Naive thymus-derived CD4-positive, alpha-beta T cell (primary cell): ENCODE data around the gene NAV2. TPM values are rescaled to one million over a fixed set of nuclear protein-coding genes. Genes with fewer than 3 reads are reported as not detected.
A peak's percentile ranks its signal among the peaks of the same experiment; 100 is the strongest.

Source experiments
- ATAC-seq: fragments of 150-1000 bp; cut with Tn5 transposase; 2 replicates; pipeline ENCODE4 v1.10.0; 2021; ENCODE audit warnings: mild to moderate bottlenecking, moderate library complexity
- CTCF ChIA-PET: fragments of 350-600 bp; sonication (Branson Sonifier 250); formaldehyde crosslinking; loops from one replicate; lab custom pipeline; 2021; ENCODE audit warnings: antibody characterized with exemption; lab: Charles Lee
- POLR2A ChIA-PET: fragments of 350-600 bp; sonication (Branson Sonifier 250); formaldehyde crosslinking; loops from one replicate; lab custom pipeline; 2021; ENCODE audit warnings: antibody characterized with exemption, inconsistent platforms; lab: Charles Lee
- DNase-seq, 9 donors: peaks; one replicate each; pipeline versions ENCODE4 v3.0.0 to v3.0.0-alpha.2; 2020 to 2022; ENCODE audit warnings: mixed read lengths in 1 of 9
- H3K27ac ChIP-seq: one replicate; pipeline ENCODE4 v1.7.0; 2013; ENCODE audit warnings: mild to moderate bottlenecking, low read depth, low read length, moderate library complexity
- H3K27me3 ChIP-seq, 2 donors: one replicate each; pipeline ENCODE4 v1.7.0; 2013; ENCODE audit warnings: low read length in 2 of 2, mild to moderate bottlenecking in 2 of 2, moderate library complexity in 2 of 2; ENCODE audit not compliant: control insufficient read depth in 2 of 2, insufficient read depth in 2 of 2
- H3K36me3 ChIP-seq, 3 experiments: 1 replicate in 2 of 3; 2 replicates in 1 of 3; pipeline ENCODE4 v1.7.0; 2013; ENCODE audit warnings: low read length in 3 of 3, mild to moderate bottlenecking in 3 of 3, moderate library complexity in 1 of 3; ENCODE audit not compliant: insufficient read depth in 3 of 3, control insufficient read depth in 2 of 3
- H3K4me1 ChIP-seq, 2 donors: one replicate each; pipeline ENCODE4 v1.7.0; 2013; ENCODE audit warnings: low read length in 2 of 2, mild to moderate bottlenecking in 2 of 2, moderate library complexity in 1 of 2; ENCODE audit not compliant: control insufficient read depth in 2 of 2, insufficient read depth in 2 of 2
- H3K4me3 ChIP-seq: 2 replicates; pipeline ENCODE4 v1.7.0; 2013; ENCODE audit warnings: mild to moderate bottlenecking, low read length
- H3K9me3 ChIP-seq, 3 experiments: 1 replicate in 2 of 3; 2 replicates in 1 of 3; pipeline ENCODE4 v1.7.0; 2013; ENCODE audit warnings: low read length in 3 of 3; ENCODE audit not compliant: control insufficient read depth in 2 of 3
- H3K27ac Mint-ChIP-seq, 9 donors: one replicate each; pipeline ENCODE4 v1.8.0; 2020 to 2022; ENCODE audit warnings: mixed read lengths in 9 of 9, mild to moderate bottlenecking in 8 of 9, moderate library complexity in 5 of 9, inconsistent platforms in 2 of 9
- H3K27me3 Mint-ChIP-seq, 5 donors: one replicate each; pipeline ENCODE4 v1.8.0; 2021 to 2022; ENCODE audit warnings: mixed read lengths in 5 of 5, mild to moderate bottlenecking in 1 of 5
- H3K36me3 Mint-ChIP-seq, 5 donors: one replicate each; pipeline ENCODE4 v1.8.0; 2020 to 2022; ENCODE audit warnings: mixed read lengths in 5 of 5, mild to moderate bottlenecking in 3 of 5, inconsistent platforms in 1 of 5
- H3K4me1 Mint-ChIP-seq, 7 donors: one replicate each; pipeline ENCODE4 v1.8.0; 2020 to 2022; ENCODE audit warnings: mixed read lengths in 7 of 7, mild to moderate bottlenecking in 3 of 7, inconsistent platforms in 1 of 7
- H3K4me3 Mint-ChIP-seq, 10 donors: one replicate each; pipeline ENCODE4 v1.8.0; 2020 to 2022; ENCODE audit warnings: mild to moderate bottlenecking in 10 of 10, mixed read lengths in 10 of 10, moderate library complexity in 6 of 10, inconsistent platforms in 2 of 10
- H3K9me3 Mint-ChIP-seq, 11 donors: one replicate each; pipeline ENCODE4 v1.8.0; 2020 to 2022; ENCODE audit warnings: mixed read lengths in 11 of 11, mild to moderate bottlenecking in 4 of 11, inconsistent platforms in 1 of 11, moderate library complexity in 1 of 11
- intact Hi-C, 2 donors: fragments of 100-400 bp; cut with micrococcal nuclease; formaldehyde crosslinking; loops; one replicate each; pipeline ENCODE4 v1.15.1; 2023
- polyA plus RNA-seq, 2 donors: library from polyadenylated mRNA; unstranded; fragments of 300-500 nt; fragmentation: Illumina TruSeq; gene quantifications; one replicate each; pipeline ENCODE4 v1.2.3, GENCODE V29; 2021
- total RNA-seq, 6 experiments: library from RNA in 5 of 6; stranded (reverse) in 5 of 6; gene quantifications; 1 replicate in 5 of 6; 2 replicates in 1 of 6; pipeline ENCODE4 v1.2.3 and lab custom pipeline; 2021 to 2026

The NAV2 gene
- total and polyA plus RNA-seq, 7 experiments from 2014 or later, result 0.24 to 2.2 (median 0.48) TPM; not detected in 2

GRCh38 chr11:20110908-20111669, 398.5 kb downstream of the NAV2 start:
- Mint-ChIP-seq H3K27ac (peak overlapping the region in 1 of 9 donors; percentile 23), H3K27me3 (peaks cover 0 to 20% (median 10%) of the 10 kb centered on the region in 5 donors), H3K4me3 (no peak overlapping the region), H3K36me3 (no peaks in the 10 kb centered on the region), H3K9me3 (no peaks in the 10 kb centered on the region), H3K4me1 (peaks cover 0 to 6% (median 0%) of the 10 kb centered on the region in 7 donors)
- H3K4me1 ChIP-seq, result no peaks in the 10 kb centered on the region
- CTCF ChIA-PET, result no interaction called here
- H3K27me3 ChIP-seq, result no peaks in the 10 kb centered on the region
- H3K4me3 ChIP-seq, result no peak overlapping the region
- H3K36me3 ChIP-seq, result no peaks in the 10 kb centered on the region
- POLR2A ChIA-PET, result no interaction called here
- no peaks in the 10 kb centered on the region for H3K9me3 ChIP-seq
- peak in 5 of 9 donors; percentile 9 to 29 (median 21) for DNase-seq
- ATAC-seq, result peak; percentile 77
- H3K27ac ChIP-seq, result no peak overlapping the region
- intact Hi-C loops, result loop anchor here (1.0 kb wide), 1 partner anchor 160 kb away; no protein-coding TSS in a partner anchor

GRCh38 chr11:20111871-20112270, 399.2 kb downstream of the NAV2 start:
- Histone ChIP-seq H3K36me3 (no peaks in the 10 kb centered on the region), H3K9me3 (no peaks in the 10 kb centered on the region), H3K27ac (no peak overlapping the region), H3K27me3 (no peaks in the 10 kb centered on the region), H3K4me1 (no peaks in the 10 kb centered on the region), H3K4me3 (no peak overlapping the region)
- peaks cover 0 to 20% (median 10%) of the 10 kb centered on the region in 5 donors for H3K27me3 Mint-ChIP-seq
- DNase-seq (no peak), ATAC-seq (no peak)
- POLR2A ChIA-PET, result no interaction called here
- H3K27ac Mint-ChIP-seq, result no peak overlapping the region
- no peaks in the 10 kb centered on the region for H3K9me3 Mint-ChIP-seq
- intact Hi-C loops, result loop anchor here (1.0 kb wide), 1 partner anchor 161 kb away; no protein-coding TSS in a partner anchor
- H3K4me3 Mint-ChIP-seq, result no peak overlapping the region
- no peaks in the 10 kb centered on the region for H3K36me3 Mint-ChIP-seq
- CTCF ChIA-PET, result no interaction called here
- H3K4me1 Mint-ChIP-seq, result peaks cover 0 to 6% (median 0%) of the 10 kb centered on the region in 7 donors

DNA sequence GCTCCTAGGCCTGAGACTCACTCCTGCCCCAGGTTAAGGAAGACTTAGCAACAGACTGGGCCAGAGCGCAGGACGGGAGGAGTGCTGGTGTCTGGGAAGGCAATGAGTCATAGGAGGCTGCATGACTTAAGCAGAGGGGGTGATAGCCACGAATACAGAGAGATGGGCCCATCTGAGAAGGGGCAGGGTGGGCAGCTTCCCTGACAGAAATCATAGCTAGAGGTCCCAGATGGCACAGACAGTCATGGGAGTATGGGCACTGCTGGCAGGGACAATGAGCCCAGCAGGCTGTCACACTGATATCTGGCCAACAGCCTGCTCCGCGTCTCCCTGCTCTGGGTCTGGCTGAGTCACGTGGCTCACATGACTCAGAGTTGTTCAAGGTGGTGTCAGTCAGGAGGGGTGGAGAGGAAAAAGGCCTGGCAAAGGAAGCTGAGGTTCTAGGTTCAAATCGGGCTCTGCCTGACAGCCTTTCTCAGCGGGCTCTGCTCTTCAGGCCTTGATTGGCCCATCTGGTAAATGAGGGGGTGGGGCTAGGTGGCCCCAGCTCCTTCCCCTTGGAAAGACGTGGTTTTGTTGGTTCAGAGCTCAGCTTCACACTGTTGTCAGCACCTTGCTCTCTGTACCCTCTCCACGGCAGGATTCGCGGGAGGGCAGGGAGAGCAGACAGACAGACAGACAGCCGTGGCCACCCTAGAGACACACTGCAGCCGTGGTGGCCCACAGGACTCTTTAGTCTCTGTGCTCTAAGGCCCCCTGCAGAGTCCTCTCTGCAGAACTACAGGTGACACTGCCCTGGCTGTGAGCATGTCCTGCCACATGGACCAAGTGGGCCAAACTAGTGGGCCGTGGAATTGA, 399.9 kb downstream of the NAV2 start:
- H3K27ac ChIP-seq, result no peak overlapping the region
- no peaks in the 10 kb centered on the region for H3K27me3 ChIP-seq
- Mint-ChIP-seq H3K4me1 (peaks cover 0 to 6% (median 0%) of the 10 kb centered on the region in 7 donors), H3K27ac (no peak overlapping the region), H3K9me3 (no peaks in the 10 kb centered on the region), H3K4me3 (no peak overlapping the region), H3K36me3 (no peaks in the 10 kb centered on the region), H3K27me3 (peaks cover 0 to 20% (median 9%) of the 10 kb centered on the region in 5 donors)
- ChIA-PET POLR2A (no interaction called here), CTCF (interaction anchor here (0.6 kb wide), 1 partner anchor 19 kb away, joined by 7 read pairs; no protein-coding TSS in a partner anchor)
- H3K4me3 ChIP-seq, result no peak overlapping the region
- no peaks in the 10 kb centered on the region for H3K36me3 ChIP-seq
- peak; percentile 39 for ATAC-seq
- no peak for DNase-seq
- no peaks in the 10 kb centered on the region for H3K4me1 ChIP-seq
- intact Hi-C loops, result no loop called here
- no peaks in the 10 kb centered on the region for H3K9me3 ChIP-seq

DNA sequence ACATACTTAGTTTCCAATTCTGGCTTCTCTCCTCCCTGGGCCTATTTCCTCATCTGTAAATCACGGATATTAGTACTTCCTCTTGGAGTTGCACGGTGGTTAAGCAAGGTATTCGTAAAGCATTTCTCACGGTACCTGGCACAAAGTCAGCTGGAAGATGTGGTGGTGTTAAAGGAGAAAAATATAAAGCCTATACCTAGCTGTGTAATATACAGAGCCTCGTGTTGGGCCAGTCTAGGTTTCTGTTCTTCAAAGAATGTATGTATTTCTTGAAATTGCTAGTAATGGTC, 400.5 kb downstream of the NAV2 start:
- Histone ChIP-seq H3K9me3 (no peaks in the 10 kb centered on the region), H3K27ac (no peak overlapping the region), H3K27me3 (no peaks in the 10 kb centered on the region), H3K36me3 (no peaks in the 10 kb centered on the region), H3K4me3 (no peak overlapping the region), H3K4me1 (no peaks in the 10 kb centered on the region)
- H3K27me3 Mint-ChIP-seq, result peaks cover 0 to 18% (median 6%) of the 10 kb centered on the region in 5 donors
- intact Hi-C loops, result no loop called here
- H3K4me1 Mint-ChIP-seq, result peaks cover 0 to 6% (median 0%) of the 10 kb centered on the region in 7 donors
- no peaks in the 10 kb centered on the region for H3K36me3 Mint-ChIP-seq
- H3K27ac Mint-ChIP-seq, result no peak overlapping the region
- H3K4me3 Mint-ChIP-seq, result no peak overlapping the region
- no peaks in the 10 kb centered on the region for H3K9me3 Mint-ChIP-seq
- DNase-seq (no peak), ATAC-seq (no peak)
- ChIA-PET CTCF (no interaction called here), POLR2A (no interaction called here)

DNA sequence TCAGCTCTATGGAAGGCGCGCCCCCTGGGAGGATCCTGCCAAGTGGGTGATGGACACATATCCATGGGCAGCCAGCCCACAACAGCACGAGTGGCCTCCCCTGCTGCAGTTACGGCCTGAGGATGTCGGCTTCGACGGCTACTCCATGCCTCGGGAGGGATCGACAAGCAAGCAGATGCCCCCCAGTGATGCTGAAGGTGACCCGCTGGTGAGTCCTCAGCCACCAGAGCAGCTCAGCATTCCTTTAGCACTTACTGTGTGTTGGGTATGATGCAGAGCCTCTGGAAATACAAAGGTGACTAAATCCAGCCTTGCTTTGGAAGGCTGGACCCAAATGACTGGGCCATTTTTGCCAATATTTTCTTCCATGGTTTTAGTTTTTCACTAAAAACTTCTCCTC, 402.0 kb downstream of the NAV2 start:
- Histone ChIP-seq H3K27ac (no peak overlapping the region), H3K36me3 (no peaks in the 10 kb centered on the region), H3K27me3 (no peaks in the 10 kb centered on the region), H3K9me3 (no peaks in the 10 kb centered on the region), H3K4me1 (no peaks in the 10 kb centered on the region), H3K4me3 (no peak overlapping the region)
- ChIA-PET POLR2A (no interaction called here), CTCF (no interaction called here)
- intact Hi-C loops, result no loop called here
- no peaks in the 10 kb centered on the region for H3K36me3 Mint-ChIP-seq
- no peak overlapping the region for H3K4me3 Mint-ChIP-seq
- peaks cover 0 to 33% (median 10%) of the 10 kb centered on the region in 5 donors for H3K27me3 Mint-ChIP-seq
- ATAC-seq, result no peak
- peaks cover 0 to 2% (median 0%) of the 10 kb centered on the region in 11 donors for H3K9me3 Mint-ChIP-seq
- no peak for DNase-seq
- no peak overlapping the region for H3K27ac Mint-ChIP-seq
- peaks cover 0 to 6% (median 0%) of the 10 kb centered on the region in 7 donors for H3K4me1 Mint-ChIP-seq

DNA sequence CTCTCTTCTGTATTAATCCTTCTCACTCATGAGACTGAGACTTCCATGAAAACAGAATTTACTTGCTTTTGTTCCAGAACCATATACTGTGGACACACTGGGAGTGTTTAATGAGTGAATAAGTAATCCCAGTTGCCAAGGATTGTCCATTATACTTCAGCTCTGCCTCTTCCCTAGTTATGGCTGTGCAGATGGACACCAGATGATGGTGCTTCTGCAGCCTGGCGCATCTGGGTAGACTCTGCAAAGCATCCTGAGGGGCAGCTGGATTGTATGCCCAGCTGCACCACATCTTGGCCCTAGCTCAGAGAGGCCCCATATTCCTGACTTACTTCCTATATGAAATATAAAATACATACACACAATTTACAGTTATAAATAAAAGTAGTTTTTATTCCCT, 404.2 kb downstream of the NAV2 start:
- H3K9me3 Mint-ChIP-seq, result peaks cover 0 to 2% (median 0%) of the 10 kb centered on the region in 11 donors
- Histone ChIP-seq H3K4me3 (no peak overlapping the region), H3K27me3 (no peaks in the 10 kb centered on the region), H3K9me3 (no peaks in the 10 kb centered on the region), H3K36me3 (no peaks in the 10 kb centered on the region), H3K27ac (no peak overlapping the region), H3K4me1 (no peaks in the 10 kb centered on the region)
- peaks cover 0 to 2% (median 0%) of the 10 kb centered on the region in 7 donors for H3K4me1 Mint-ChIP-seq
- intact Hi-C loops, result no loop called here
- no peak overlapping the region for H3K4me3 Mint-ChIP-seq
- H3K36me3 Mint-ChIP-seq, result no peaks in the 10 kb centered on the region
- ATAC-seq, result no peak
- no peak overlapping the region for H3K27ac Mint-ChIP-seq
- ChIA-PET CTCF (interaction anchor here (1.2 kb wide), 1 partner anchor 11 kb away, joined by 4 read pairs; no protein-coding TSS in a partner anchor), POLR2A (no interaction called here)
- H3K27me3 Mint-ChIP-seq, result peaks cover 6 to 34% (median 29%) of the 10 kb centered on the region in 5 donors
- no peak for DNase-seq
